Activated CD4-positive, alpha-beta T cell treated with anti-CD3 and anti-CD28 coated beads, Interleukin-2, amount 50 U/mL, for 1 hour (primary cell): Measurements from ENCODE around the gene TRIM25.

Experiments used
- DNase-seq: peaks from one replicate; pipeline ENCODE4 v3.0.0-alpha.2; 2020

The TRIM25 gene

GRCh38 chr17:56892333-56892732 is 21.5 kb downstream of the TRIM25 start:
- DNase-seq = no peak

- DNase-seq = peak; percentile 58
Observed at GRCh38 chr17:56891751-56892150, 22.1 kb downstream of the TRIM25 start.

- DNase-seq = no peak
Observed at GRCh38 chr17:56890906-56891674, 22.8 kb downstream of the TRIM25 start.

- no peak for DNase-seq
Observed at GRCh38 chr17:56890390-56890789, 23.5 kb downstream of the TRIM25 start.

GRCh38 chr17:56887552-56888467 is 26.0 kb downstream of the TRIM25 start:
- DNase-seq = no peak

GRCh38 chr17:56887105-56887504 is 26.7 kb downstream of the TRIM25 start:
- DNase-seq = no peak

- DNase-seq = no peak
Observed at GRCh38 chr17:56886288-56886731, 27.5 kb downstream of the TRIM25 start.

GRCh38 chr17:56885312-56885657 is 28.6 kb downstream of the TRIM25 start:
- DNase-seq = no peak

- no peak for DNase-seq
Observed at GRCh38 chr17:56884483-56885311, 29.2 kb downstream of the TRIM25 start.

GRCh38 chr17:56883616-56884015 is 30.2 kb downstream of the TRIM25 start:
- no peak for DNase-seq

- DNase-seq = no peak
Observed at GRCh38 chr17:56881685-56882295, 32.1 kb downstream of the TRIM25 start.

- no peak for DNase-seq
Observed at GRCh38 chr17:56880571-56880970, 33.3 kb downstream of the TRIM25 start.

- DNase-seq = no peak
Observed at GRCh38 chr17:56880133-56880532, 33.7 kb downstream of the TRIM25 start.

GRCh38 chr17:56879280-56879679 is 34.6 kb downstream of the TRIM25 start:
- no peak for DNase-seq

- DNase-seq = no peak
Observed at GRCh38 chr17:56876766-56877179, 37.1 kb downstream of the TRIM25 start.

- no peak for DNase-seq
Observed at GRCh38 chr17:56870081-56870651, 43.7 kb downstream of the TRIM25 start.

- DNase-seq = no peak
Observed at GRCh38 chr17:56868716-56869115, 45.1 kb downstream of the TRIM25 start.

- no peak for DNase-seq
Observed at GRCh38 chr17:56867948-56868376, 45.9 kb downstream of the TRIM25 start.

GRCh38 chr17:56866496-56866895 is 47.4 kb downstream of the TRIM25 start:
- DNase-seq = no peak

GRCh38 chr17:56866076-56866475 is 47.8 kb downstream of the TRIM25 start:
- no peak for DNase-seq

GRCh38 chr17:56863974-56864373 is 49.9 kb downstream of the TRIM25 start:
- DNase-seq = no peak

GRCh38 chr17:56861899-56862298 is 52.0 kb downstream of the TRIM25 start:
- no peak for DNase-seq
